Suprapubic skin (tissue), 3 donors: ENCODE results near the gene DMC1.
"Not testable (repeated sequence)": the region's sequence is repeated elsewhere in the genome, so short reads cannot be mapped to it uniquely, and the experiment has no call there.

ENCODE experiments used
- CTCF ChIP-seq, 2 donors: fragments of 200-600 bp in 1 of 2; fragments of 450-650 bp in 1 of 2; sonication (generic) in 1 of 2; IDR thresholded peaks; one replicate each; pipeline ENCODE4 v1.5.1; 2016 to 2019; ENCODE audit warnings: antibody characterized with exemption in 2 of 2, mild to moderate bottlenecking in 1 of 2, moderate library complexity in 1 of 2
- POLR2A ChIP-seq, 2 donors: fragments of 450-650 bp; IDR thresholded peaks; one replicate each; pipeline ENCODE4 v1.6.1; 2017; ENCODE audit warnings: antibody characterized with exemption in 2 of 2, mild to moderate bottlenecking in 2 of 2, moderate library complexity in 2 of 2

GRCh38 chr22:38470179-38470578 is 99.8 kb downstream of the DMC1 start:
- TF ChIP-seq CTCF, POLR2A (IDR thresholded peaks at IDR 0.05): not testable (repeated sequence)
